H1 (cell line): Measurements from ENCODE around the gene MS4A6A. TPM values are rescaled to one million over a fixed set of nuclear protein-coding genes. Genes with fewer than 3 reads are reported as not detected.

ENCODE experiments used
- CHD7 ChIP-seq: fragments of 300-600 bp; sonication (generic); IDR thresholded peaks from 2 replicates; pipeline ENCODE4 v1.7.1; 2012; ENCODE audit warnings: low read length, moderate library complexity, mild to moderate bottlenecking, inconsistent platforms; ENCODE audit not compliant: insufficient replicate concordance
- CTCF ChIP-seq, 3 experiments: IDR thresholded peaks; 1 replicate in 2 of 3; 2 replicates in 1 of 3; pipeline versions ENCODE4 v1.5.1 to v1.6.1; 2011; ENCODE audit warnings: low read length in 3 of 3, mild to moderate bottlenecking in 3 of 3, inconsistent platforms in 2 of 3, low read depth in 1 of 3, moderate library complexity in 1 of 3; ENCODE audit not compliant: insufficient read depth in 1 of 3; ENCODE audit errors: control extremely low read depth in 1 of 3
- MAFK ChIP-seq: IDR thresholded peaks from 2 replicates; pipeline ENCODE4 v1.6.1; 2012; ENCODE audit warnings: low read depth, mild to moderate bottlenecking, improper control_type of control experiment, low read length
- NRF1 ChIP-seq: IDR thresholded peaks from 2 replicates; pipeline ENCODE4 v1.6.1; 2011; ENCODE audit warnings: mild to moderate bottlenecking, low read depth, low read length, improper control_type of control experiment
- POLR2A ChIP-seq, 2 experiments: IDR thresholded peaks; 1 replicate in 1 of 2; 2 replicates in 1 of 2; pipeline ENCODE4 v1.6.1; 2011; ENCODE audit warnings: low read depth in 2 of 2, low read length in 2 of 2, mild to moderate bottlenecking in 2 of 2; ENCODE audit errors: control extremely low read depth in 1 of 2
- RXRA ChIP-seq: IDR thresholded peaks from 2 replicates; pipeline ENCODE4 v1.6.1; 2011; ENCODE audit warnings: low read depth, mild to moderate bottlenecking, low read length, moderate library complexity; ENCODE audit not compliant: insufficient read depth
- SAP30 ChIP-seq: fragments of 300-600 bp; sonication (generic); IDR thresholded peaks from 2 replicates; pipeline ENCODE4 v1.7.1; 2012; ENCODE audit warnings: low read length, moderate library complexity, mild to moderate bottlenecking, inconsistent platforms; ENCODE audit not compliant: insufficient read depth, insufficient replicate concordance
- SIN3A ChIP-seq, 2 experiments: IDR thresholded peaks in 1 of 2; conservative IDR thresholded peaks in 1 of 2; 2 replicates each; pipeline ENCODE4 v1.6.1; 2011 to 2012; ENCODE audit warnings: low read length in 2 of 2, improper control_type of control experiment in 1 of 2, low read depth in 1 of 2, mild to moderate bottlenecking in 1 of 2
- ZNF274 ChIP-seq: IDR thresholded peaks from 2 replicates; pipeline ENCODE4 v1.7.0; 2012; ENCODE audit warnings: low read length, borderline replicate concordance; ENCODE audit errors: extremely low read depth
- polyA plus RNA-seq, 7 experiments: library from polyadenylated mRNA; depleted of rRNA in 3 of 7; stranded (reverse) in 5 of 7; unstranded in 2 of 7; fragments of >200 nt in 5 of 7; fragments of 200-250 nt in 2 of 7; gene quantifications; 1 replicate in 5 of 7; 2 replicates in 1 of 7; 4 replicates in 1 of 7; pipeline versions ENCODE4 v1.2.1 to v1.2.3, GENCODE V29; 2011 to 2013; ENCODE audit warnings: missing spikeins in 2 of 7, mixed read lengths in 2 of 7
- total RNA-seq: library from RNA; stranded (reverse); fragmentation: NEBNext Ultra II Directional; extraction: Animal tissue kit (Norgen Biotek cat#: 25700); gene quantifications from 2 replicates; pipeline ENCODE4 v1.2.1, GENCODE V29; 2021

MS4A6A gene
- total and polyA plus RNA-seq, 2 of the 8 experiments (the other 6 are each of a cell fraction or from before 2014, with no cell fraction given): not detected

GRCh38 chr11:60211206-60211605, 28.3 kb upstream of the MS4A6A start (continued):
- no peak for TF ChIP-seq CHD7
- no peak for TF ChIP-seq MAFK
- TF ChIP-seq RXRA: no peak
- no peak for TF ChIP-seq SAP30
- no peak for TF ChIP-seq CTCF (IDR thresholded peaks at IDR 0.05; ENCODE audit: control extremely low read depth in 1 of 3, insufficient read depth in 1 of 3, low read depth in 1 of 3, low read length in 3 of 3)
- TF ChIP-seq SIN3A (conservative IDR thresholded peaks at IDR 0.05 in 1 of 2, IDR thresholded peaks at IDR 0.05 in 1 of 2; ENCODE audit: low read depth in 1 of 2, low read length in 2 of 2): no peak
- TF ChIP-seq ZNF274: no peak
- no peak for TF ChIP-seq POLR2A (IDR thresholded peaks at IDR 0.05; ENCODE audit: control extremely low read depth in 1 of 2, low read depth in 2 of 2, low read length in 2 of 2)
- no peak for TF ChIP-seq NRF1
